Stimulated activated CD8-positive, alpha-beta memory T cell treated with anti-CD3 and anti-CD28 coated beads, Interleukin-12 subunit alpha, Interleukin-12 subunit beta, amount 100 ng/mL, for 4 hours (primary cell): ENCODE data around the gene C2CD2L.
A peak's percentile ranks its signal among the peaks of the same experiment; 100 is the strongest.
"Not testable (repeated sequence)": the region's sequence is repeated elsewhere in the genome, so short reads cannot be mapped to it uniquely, and the experiment has no call there.

Experiments used
- DNase-seq: peaks from one replicate; pipeline ENCODE4 v3.0.0-alpha.2; 2020; ENCODE audit warnings: low read depth

C2CD2L gene

GRCh38 chr11:119093942-119094815 is 13.0 kb upstream of the C2CD2L start:
- DNase-seq = peak; percentile 55

- DNase-seq = peak; percentile 53
Measured at GRCh38 chr11:119094816-119095065, 12.4 kb upstream of the C2CD2L start.

- peak; percentile 97 for DNase-seq
Measured at GRCh38 chr11:119095066-119095880, 11.9 kb upstream of the C2CD2L start.

GRCh38 chr11:119099711-119100110 is 7.4 kb upstream of the C2CD2L start:
- no peak for DNase-seq

DNA sequence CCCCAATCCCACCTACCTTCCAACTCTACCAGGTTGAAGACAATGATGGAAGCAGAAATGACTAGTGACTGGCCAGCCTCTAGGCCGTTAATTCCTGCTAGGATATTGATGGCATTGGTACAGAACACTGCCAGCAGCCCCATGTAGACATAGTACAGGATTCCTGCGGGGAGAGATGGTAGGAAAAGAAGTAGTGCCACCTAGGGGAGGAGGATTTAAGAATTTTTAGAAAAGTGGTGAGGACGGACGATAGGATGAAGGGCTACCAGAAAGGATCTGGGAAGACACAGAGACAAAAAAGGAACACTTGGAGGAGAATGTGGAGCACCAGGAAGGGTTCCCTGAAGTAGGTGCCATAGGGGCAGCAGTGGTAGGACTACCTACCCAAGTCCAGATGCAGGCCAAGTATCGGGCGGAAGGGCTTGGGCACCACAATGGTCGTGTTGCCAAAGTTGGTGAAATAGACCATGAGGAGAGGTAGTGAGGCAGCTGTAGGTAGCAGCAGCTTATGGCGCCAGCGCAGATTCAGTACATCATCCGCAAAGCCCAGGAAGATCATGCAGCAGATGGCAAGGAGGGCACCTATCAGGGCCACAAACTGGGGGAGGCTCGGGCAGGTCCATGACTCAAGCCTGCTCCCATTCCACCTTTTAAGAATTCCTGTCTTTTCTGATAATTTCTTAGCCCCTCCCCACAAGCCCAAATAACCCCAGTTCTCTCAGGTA is 6.7 kb upstream of the C2CD2L start:
- DNase-seq = no peak

GRCh38 chr11:119100994-119101758 is 6.0 kb upstream of the C2CD2L start:
- no peak for DNase-seq

GRCh38 chr11:119101759-119102423 is 5.3 kb upstream of the C2CD2L start, which contains the start of gene DPAGT1:
TSS of gene DPAGT1 (minus strand) at chr11:119101853. CDS start at chr11:119101655, 198 bp downstream.
- peak; percentile 69 for DNase-seq

- not testable (repeated sequence) for DNase-seq
Measured at GRCh38 chr11:119103161-119103664, 3.9 kb upstream of the C2CD2L start.

DNA sequence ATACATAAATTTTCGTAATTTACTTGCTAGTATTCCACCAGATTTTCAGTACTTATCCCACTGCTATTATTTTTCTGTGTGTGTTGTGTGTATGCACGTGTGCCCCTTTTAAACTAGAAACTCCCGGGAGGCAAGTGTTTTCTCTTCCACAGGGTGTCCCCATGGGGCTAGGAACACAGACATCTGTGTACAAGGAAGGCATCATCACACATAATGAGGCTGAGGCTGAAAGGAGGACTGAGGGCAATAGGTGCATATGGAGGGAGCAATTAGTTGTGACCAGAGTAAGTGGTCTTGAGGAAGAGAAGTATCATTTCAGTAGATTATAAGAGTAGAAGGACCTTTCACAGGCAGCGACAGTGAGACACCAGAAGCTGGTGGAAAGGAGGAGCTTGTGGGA is 3.4 kb upstream of the C2CD2L start:
- DNase-seq = no peak

DNA sequence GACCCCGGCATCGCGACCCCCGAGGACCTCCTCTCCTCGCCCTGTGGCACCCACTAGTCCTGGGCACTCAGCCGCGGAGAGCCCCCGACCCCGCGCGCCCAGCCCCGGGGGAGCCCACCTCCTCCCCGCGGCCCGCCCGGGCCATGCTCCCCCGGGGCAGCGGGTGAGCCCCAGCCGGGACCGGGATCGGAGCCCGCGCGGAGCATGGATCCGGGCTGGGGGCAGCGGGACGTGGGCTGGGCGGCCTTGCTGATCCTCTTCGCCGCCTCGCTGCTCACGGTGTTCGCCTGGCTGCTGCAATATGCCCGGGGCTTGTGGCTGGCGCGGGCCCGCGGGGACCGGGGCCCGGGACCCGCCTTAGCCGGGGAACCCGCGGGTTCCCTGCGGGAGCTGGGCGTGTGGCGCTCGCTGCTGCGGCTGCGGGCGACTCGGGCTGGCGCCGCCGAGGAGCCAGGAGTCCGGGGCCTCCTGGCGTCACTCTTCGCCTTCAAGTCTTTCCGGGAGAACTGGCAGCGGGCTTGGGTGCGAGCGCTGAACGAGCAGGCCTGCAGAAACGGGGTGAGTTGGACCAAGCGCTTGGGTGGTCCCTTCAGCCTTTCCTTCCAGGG is 498 bp downstream of the C2CD2L start:
- no peak for DNase-seq

GRCh38 chr11:119108146-119108856 is 1.2 kb downstream of the C2CD2L start:
- DNase-seq = no peak

DNA sequence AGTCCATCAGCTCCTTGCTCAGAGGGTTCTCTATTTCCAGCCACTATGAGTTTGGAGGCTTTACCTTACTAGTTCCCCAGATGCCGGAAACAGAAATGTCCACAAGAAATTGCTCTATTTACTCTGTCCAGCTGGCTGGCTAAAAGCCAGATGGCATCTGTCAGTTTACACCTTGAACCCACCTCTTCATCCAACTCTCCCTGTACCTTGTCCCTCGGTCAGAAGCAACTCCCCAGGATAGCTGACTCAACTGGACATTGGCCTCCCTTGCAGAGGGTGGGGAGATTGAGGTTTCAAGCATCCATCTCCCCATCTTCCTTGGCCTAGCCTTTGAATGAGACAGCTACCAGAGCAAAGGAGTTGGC is 1.7 kb downstream of the C2CD2L start:
- DNase-seq = no peak

DNA sequence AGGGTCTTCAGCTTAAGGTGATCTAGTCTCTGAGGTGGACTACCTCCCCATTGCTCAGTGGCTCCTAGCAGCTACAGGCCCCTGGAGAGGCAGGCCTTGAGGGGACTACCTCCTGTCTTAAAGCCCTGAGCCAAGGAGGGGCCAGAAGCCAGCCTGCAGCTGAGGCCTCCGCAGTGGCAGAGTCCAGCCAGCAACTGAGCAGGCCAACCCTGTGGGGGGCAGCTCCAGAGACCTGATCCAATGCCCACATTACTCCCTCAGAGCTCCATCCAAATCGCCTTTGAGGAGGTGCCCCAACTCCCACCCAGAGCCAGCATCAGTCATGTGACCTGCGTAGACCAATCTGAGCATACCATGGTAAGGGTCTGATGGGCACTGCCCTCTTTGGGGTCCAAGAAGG is 2.7 kb downstream of the C2CD2L start:
- DNase-seq = no peak

- no peak for DNase-seq
Measured at GRCh38 chr11:119110439-119110838, 3.3 kb downstream of the C2CD2L start.

DNA sequence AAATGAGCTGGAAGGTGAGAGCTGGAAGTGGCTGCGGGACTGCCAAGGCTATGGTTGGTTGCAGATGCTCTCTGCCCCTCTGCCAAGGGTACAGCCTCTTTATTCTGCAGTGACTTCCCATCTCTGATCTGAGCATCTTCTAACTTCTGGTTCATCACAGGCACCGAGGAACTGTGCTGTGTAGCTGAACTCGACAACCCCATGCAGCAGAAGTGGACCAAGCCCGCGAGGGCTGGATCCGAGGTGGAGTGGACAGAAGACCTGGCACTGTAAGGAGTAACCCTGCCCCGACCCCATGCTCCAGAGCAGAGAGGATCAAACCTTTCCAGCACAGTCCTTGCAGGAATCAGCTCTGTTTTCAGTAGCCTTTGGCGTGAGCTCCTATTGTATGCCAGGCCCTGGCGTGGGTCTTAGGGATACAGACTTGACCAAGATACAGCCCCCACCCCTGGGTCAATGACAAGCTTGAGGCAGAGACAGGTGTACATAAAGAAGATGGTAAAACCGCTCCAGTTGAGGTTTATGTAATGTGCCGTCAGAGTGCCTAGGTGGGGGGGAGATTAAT is 4.3 kb downstream of the C2CD2L start:
- DNase-seq = no peak

- DNase-seq = no peak
Measured at GRCh38 chr11:119112314-119113020, 5.3 kb downstream of the C2CD2L start.

DNA sequence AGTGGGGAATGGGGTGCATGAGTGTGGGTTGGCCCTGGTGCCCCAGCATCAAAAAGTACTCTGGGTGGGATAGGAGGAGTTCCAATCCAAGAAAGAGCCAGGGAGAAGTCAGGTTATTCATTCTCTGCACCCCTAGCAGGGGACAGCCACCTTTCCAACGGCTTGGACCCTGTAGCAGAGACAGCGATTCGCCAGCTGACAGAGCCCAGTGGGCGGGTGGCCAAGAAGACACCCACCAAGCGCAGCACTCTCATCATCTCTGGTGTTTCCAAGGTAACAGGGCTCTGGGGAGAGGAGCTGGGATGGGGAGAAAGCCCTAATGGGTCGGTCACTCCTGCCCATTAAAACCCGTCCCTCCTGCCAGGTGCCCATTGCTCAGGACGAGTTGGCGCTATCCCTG is 6.6 kb downstream of the C2CD2L start:
- no peak for DNase-seq

DNA sequence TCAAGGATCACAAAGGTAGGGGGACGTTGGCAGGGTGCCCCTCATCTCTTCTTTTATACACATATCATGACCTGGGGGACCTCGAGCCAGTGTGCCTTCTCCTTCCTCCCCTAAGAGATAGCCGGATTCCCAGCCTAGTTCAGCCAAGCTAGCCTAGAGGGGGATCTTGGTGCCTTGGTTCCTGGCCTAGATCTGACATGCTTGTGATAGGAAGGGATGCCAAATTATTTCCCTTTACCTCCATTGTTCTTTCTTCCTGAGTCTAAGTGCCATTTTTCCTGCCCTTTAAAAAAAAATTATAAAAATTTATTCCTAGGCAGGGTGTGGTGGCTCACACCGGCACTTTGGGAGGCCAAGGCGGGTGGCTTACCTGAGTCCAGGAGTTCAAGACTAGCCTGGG is 7.2 kb downstream of the C2CD2L start:
- DNase-seq = no peak
